Stimulated activated CD4-positive, alpha-beta T cell treated with anti-CD3 and anti-CD28 coated beads, Interleukin-1b, Interleukin-23, amount 100 ng/mL, for 48 hours (primary cell): ENCODE measurements around the gene TRNT1.

Experiments
- DNase-seq: peaks from one replicate; pipeline ENCODE4 v3.0.0-alpha.2; 2020

TRNT1 gene

DNA sequence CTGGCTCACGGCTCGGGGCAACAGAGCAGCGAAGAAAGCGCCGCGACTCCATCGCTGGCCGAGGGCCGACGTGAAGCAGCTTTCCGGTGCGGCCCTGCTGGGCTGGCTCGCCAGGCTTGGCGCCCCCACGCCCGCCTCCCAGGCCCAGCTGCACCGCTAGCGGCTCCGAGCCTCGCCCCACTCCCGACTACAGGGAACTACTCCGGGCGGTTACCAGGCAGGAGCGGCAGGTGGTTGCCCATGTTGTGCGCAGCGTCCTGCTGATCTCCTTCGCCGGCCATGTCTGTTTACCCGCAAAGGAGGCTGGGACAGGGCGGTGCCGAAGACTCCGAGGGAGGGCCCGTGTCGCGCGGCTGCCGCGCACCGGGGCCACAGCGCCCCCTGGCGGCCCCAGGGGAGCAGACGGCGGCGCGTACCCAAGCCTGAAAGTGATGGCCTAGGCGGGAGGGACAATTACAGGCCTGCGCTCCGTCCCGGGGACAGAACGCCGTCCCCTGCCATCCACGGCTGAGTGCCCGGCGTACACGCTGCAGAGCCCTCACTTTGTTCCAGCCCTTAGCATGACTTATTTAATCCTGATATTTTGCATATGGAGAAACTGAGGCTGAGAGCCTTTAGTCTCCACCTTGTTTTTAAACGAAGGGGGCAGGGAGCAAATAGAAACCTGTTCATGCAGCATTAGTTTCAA lies 52.8 kb downstream of the TRNT1 start, which contains the start of gene CRBN:
TSS of gene CRBN (minus strand) at position 285 of the 688 bp plus-strand sequence. CDS start at position 281, 4 bp downstream.
- DNase-seq: peak; percentile 87

- no peak for DNase-seq
These were observed 53.7 kb downstream of the TRNT1 start for GRCh38 chr3:3180456-3180855.

DNA sequence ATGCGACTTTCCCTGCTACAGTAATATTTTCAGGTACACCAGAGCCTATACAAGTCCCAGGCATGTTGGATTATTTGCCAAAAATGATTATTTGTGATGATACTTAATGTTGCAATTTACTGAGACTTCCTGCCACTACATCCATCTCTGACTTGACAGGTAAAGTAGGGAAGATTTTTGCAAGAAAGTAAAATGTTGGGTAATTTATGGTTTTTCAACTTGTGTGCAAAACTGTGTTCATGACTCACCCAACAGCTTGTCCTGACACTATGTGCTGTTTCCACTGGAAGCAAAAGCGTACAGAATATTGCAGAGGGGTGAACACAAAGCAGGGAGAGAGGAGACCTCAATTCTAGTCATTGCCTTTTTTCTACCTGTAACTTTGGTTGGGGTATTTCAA lies 58.1 kb downstream of the TRNT1 start:
- DNase-seq: no peak

DNA sequence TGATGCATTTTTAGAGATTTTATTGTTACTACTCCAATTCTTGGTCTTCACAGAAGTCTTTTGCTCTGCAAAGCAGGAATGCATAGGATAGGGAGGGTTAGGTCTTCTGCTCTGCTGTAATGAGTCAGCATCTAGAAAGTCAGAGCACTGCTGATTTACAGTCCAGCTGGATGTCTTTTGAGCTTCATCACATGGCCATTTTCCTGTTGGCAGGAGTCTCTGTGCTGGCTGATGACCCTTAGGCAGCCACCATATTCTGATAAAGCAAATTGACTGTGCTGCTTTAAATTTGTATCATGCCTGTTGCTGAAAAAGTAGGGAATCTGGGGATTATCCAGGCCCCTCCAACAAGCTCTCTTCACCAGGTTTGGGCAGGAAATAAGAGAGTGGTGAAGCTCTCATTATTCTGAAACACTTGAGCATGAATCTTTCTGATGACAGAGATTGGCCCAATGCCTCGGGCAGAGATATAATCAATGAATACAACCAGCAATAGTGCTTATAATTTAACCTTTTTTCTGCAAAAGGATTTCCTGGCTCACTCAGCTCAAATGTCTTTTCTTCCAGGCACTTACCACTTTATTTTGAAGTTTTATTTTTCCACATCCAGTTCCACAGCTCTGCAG lies 62.5 kb downstream of the TRNT1 start:
- DNase-seq: no peak

- DNase-seq: no peak
These were observed 63.2 kb downstream of the TRNT1 start for GRCh38 chr3:3189961-3190360.

DNA sequence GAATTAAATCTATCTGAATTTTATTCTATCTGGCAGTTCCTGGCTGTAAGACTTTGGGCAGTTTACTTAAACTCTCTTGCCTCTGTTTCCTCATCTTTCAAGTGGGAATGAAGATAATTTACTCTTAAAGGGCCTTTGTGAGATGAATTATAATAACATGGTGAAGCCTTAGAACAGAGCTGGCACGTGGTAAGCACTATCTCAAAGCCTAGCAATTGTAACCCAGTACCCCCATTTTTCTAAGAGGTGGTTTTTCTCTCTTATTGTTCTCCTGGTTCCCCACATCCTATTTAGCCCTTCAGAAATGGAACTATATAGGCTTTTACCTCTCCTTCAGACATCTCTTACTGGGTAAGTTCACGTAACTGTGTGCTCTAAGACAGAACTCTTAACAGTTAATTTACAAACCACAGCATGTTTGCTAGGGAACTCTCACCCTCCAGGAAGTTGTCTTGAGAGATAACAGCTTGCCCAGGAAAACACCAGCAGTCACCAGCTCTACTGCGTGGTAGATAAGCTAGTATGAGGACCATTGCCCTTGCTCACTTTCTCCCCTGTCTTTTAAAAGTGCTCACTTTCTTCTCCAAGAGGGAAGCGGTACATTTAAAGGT lies 65.0 kb downstream of the TRNT1 start:
- DNase-seq: no peak

DNA sequence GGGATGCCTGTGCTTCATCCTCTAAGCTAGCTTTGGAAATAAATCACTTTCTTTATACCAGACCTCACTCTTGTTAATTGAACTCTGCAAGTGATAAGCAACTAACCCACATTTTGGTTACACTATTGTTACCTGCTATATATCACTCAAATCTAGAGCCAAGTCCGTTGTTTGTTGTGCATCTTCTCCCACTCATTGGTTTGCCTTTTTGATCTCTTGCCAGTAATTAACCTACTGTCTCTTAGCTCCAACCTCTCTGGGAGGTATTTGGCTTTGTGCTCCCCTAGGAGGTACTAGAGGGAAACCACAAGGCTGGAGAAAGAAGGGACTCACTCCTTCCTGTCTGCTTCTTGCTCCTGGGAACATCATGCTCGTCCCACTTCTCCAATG lies 65.5 kb downstream of the TRNT1 start:
- no peak for DNase-seq

DNA sequence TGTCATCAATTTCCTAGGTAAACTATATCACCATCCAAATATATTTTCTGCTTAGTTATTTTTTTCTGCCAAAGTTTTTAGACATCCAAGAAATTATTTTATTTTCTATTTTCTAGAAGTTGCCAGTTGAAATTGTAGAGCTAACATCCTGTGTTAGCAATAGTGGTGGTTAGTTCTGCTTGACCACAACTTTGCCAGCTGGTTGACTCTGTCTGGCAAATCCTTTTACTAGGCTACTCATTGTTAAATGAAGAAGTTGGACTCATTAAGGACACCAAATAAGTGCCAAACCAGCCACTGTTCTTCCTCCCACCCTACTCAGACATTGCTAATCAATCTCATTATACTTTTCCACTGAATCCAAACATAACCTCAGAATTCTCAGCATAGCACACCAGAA lies 68.1 kb downstream of the TRNT1 start:
- DNase-seq: no peak

DNA sequence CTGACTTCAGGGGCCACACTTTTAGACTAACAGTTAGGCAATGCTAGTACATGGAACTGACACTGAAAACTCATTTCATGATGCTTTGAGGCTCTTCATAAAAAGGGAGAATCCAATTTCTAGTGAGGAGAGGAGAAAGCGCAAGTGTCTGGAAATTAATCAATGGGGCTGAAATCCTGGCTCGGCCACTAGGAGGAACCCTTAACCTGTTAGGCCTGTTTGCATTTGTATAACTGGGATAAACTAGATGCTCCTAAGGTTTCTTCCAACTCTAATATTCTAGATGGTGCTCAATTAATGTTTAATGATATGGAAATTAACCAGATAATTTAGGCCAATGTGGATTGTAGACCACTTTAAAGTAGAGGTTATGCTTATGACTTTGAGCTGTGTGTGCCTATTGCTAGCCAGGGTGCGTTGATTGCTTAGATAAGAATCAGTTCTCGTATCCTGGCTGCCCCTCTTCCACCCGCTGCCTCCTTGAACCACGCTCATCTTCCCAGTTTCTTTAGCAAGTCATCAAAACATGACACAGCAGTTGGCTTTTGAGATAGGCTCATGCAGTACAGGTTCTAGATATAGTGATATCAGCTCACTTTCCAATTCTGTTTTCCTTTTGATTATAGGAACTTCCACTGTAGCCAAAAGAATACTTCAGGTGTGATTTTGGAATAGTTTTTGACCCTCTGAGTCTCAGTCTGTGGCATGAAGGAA lies 69.6 kb downstream of the TRNT1 start:
- no peak for DNase-seq
